ENCODE data around the gene MAPK8.
"Not testable (repeated sequence)": the region's sequence is repeated elsewhere in the genome, so short reads cannot be mapped to it uniquely, and the experiment has no call there.

MAPK8 gene

GRCh38 chr10:48421862-48422261, 115.4 kb downstream of the MAPK8 start:
- DNase-seq, result not testable (repeated sequence)

GRCh38 chr10:48423884-48424283, 117.4 kb downstream of the MAPK8 start:
- no peak for DNase-seq

- DNase-seq, result no peak
These were observed 122.4 kb downstream of the MAPK8 start for GRCh38 chr10:48428896-48429295.

GRCh38 chr10:48429309-48429708, 122.8 kb downstream of the MAPK8 start:
- DNase-seq, result no peak

- no peak for DNase-seq
These were observed 124.0 kb downstream of the MAPK8 start for GRCh38 chr10:48430402-48430993.

- no peak for DNase-seq
These were observed 125.4 kb downstream of the MAPK8 start for GRCh38 chr10:48431871-48432270.

GRCh38 chr10:48437546-48437945, 131.1 kb downstream of the MAPK8 start:
- no peak for DNase-seq

- no peak for DNase-seq
These were observed 132.6 kb downstream of the MAPK8 start for GRCh38 chr10:48439031-48439430.

GRCh38 chr10:48439581-48440041, 133.1 kb downstream of the MAPK8 start:
- DNase-seq, result no peak

GRCh38 chr10:48440771-48441170, 134.3 kb downstream of the MAPK8 start:
- DNase-seq, result no peak

- no peak for DNase-seq
These were observed 135.8 kb downstream of the MAPK8 start for GRCh38 chr10:48442090-48442808.

- no peak for DNase-seq
These were observed 136.3 kb downstream of the MAPK8 start for GRCh38 chr10:48442809-48443177.

- no peak for DNase-seq
These were observed 137.8 kb downstream of the MAPK8 start for GRCh38 chr10:48444266-48444665.

GRCh38 chr10:48444861-48445841, 138.7 kb downstream of the MAPK8 start:
- peak; percentile 7 for DNase-seq

GRCh38 chr10:48445932-48446331, 139.5 kb downstream of the MAPK8 start:
- no peak for DNase-seq

- DNase-seq, result no peak
These were observed 140.3 kb downstream of the MAPK8 start for GRCh38 chr10:48446785-48447184.

- no peak for DNase-seq
These were observed 141.1 kb downstream of the MAPK8 start for GRCh38 chr10:48447356-48448215.

GRCh38 chr10:48448796-48449195, 142.3 kb downstream of the MAPK8 start:
- DNase-seq, result no peak

- no peak for DNase-seq
These were observed 143.2 kb downstream of the MAPK8 start for GRCh38 chr10:48449501-48450232.

- DNase-seq, result no peak
These were observed 143.8 kb downstream of the MAPK8 start for GRCh38 chr10:48450233-48450740.

GRCh38 chr10:48450741-48451466, 144.4 kb downstream of the MAPK8 start:
- no peak for DNase-seq

All from NCI-H510A treated with DMSO at 0.1 percent for 48 hours (cell line).